Glomerular visceral epithelial cell (primary cell): ENCODE measurements around the gene CLCNKB.
"Not testable (repeated sequence)": the region's sequence is repeated elsewhere in the genome, so short reads cannot be mapped to it uniquely, and the experiment has no call there.

Source experiments
- DNase-seq: peaks from one replicate; pipeline ENCODE4 v3.0.0-alpha.2; 2016; ENCODE audit errors: extremely low spot score

CLCNKB gene

GRCh38 chr1:16043521-16043920 is at the start of gene CLCNKB:
Gene CLCNKB (plus strand): TSS chr1:16043782. CDS start chr1:16044493, 711 bp downstream.
- no peak for DNase-seq

GRCh38 chr1:15994081-15994480 is 49.5 kb upstream of the CLCNKB start:
- no peak for DNase-seq

- peak; percentile 55 for DNase-seq
These were observed 48.8 kb upstream of the CLCNKB start for GRCh38 chr1:15994590-15995351.

GRCh38 chr1:15997076-15997585 is 46.5 kb upstream of the CLCNKB start:
- no peak for DNase-seq

GRCh38 chr1:15997637-15998280 is 45.8 kb upstream of the CLCNKB start:
- DNase-seq = no peak

GRCh38 chr1:15998929-15999328 is 44.7 kb upstream of the CLCNKB start:
- no peak for DNase-seq

- not testable (repeated sequence) for DNase-seq
These were observed 42.3 kb upstream of the CLCNKB start for GRCh38 chr1:16001274-16001673.

GRCh38 chr1:16005597-16005996 is 38.0 kb upstream of the CLCNKB start:
- DNase-seq = no peak

GRCh38 chr1:16006010-16006409 is 37.6 kb upstream of the CLCNKB start:
- no peak for DNase-seq

- DNase-seq = no peak
These were observed 36.8 kb upstream of the CLCNKB start for GRCh38 chr1:16006552-16007485.

GRCh38 chr1:16007671-16008341 is 35.8 kb upstream of the CLCNKB start:
- no peak for DNase-seq

GRCh38 chr1:16009030-16009460 is 34.5 kb upstream of the CLCNKB start:
- DNase-seq = peak; percentile 79

- DNase-seq = no peak
These were observed 33.9 kb upstream of the CLCNKB start for GRCh38 chr1:16009678-16010077.

- DNase-seq = no peak
These were observed 32.7 kb upstream of the CLCNKB start for GRCh38 chr1:16010837-16011236.

- DNase-seq = no peak
These were observed 31.5 kb upstream of the CLCNKB start for GRCh38 chr1:16011936-16012589.

- peak; percentile 67 for DNase-seq
These were observed 30.9 kb upstream of the CLCNKB start for GRCh38 chr1:16012590-16013219.

- peak; percentile 62 for DNase-seq
These were observed 30.2 kb upstream of the CLCNKB start for GRCh38 chr1:16013220-16013907.

GRCh38 chr1:16013908-16014258 is 29.7 kb upstream of the CLCNKB start:
- no peak for DNase-seq

GRCh38 chr1:16014509-16015482 is 28.8 kb upstream of the CLCNKB start:
- no peak for DNase-seq
